T-helper 1 cell treated with Interleukin-12 subunit alpha and Interleukin-12 subunit beta and Interleukin-4 antibody, amounts not matched to agents 30 ng/mL and 1 ng/mL, for 36 hours (primary cell): ENCODE measurements around the gene TEKT2. TPM values are rescaled to one million over a fixed set of nuclear protein-coding genes. Genes with fewer than 3 reads are reported as not detected.

Source experiments
- intact Hi-C: fragments of 100-400 bp; cut with micrococcal nuclease; formaldehyde crosslinking; loops from one replicate; pipeline ENCODE4 v1.15.1; 2024
- total RNA-seq: library from RNA; stranded (reverse); gene quantifications from 2 replicates; pipeline ENCODE4 v1.2.3, GENCODE V29; 2022

TEKT2 gene
- total RNA-seq, 1 donor from 2014 or later = 0.12 TPM

GRCh38 chr1:36086529-36087232 lies 2.8 kb downstream of the TEKT2 start:
- intact Hi-C loops = loop anchor here (5.0 kb wide), 2 partner anchors 274 to 1229 kb away; partner anchors contain the start of gene SMIM12

- intact Hi-C loops = loop anchor here (1.0 to 5.0 kb wide), 8 partner anchors 62 to 1230 kb away; partner anchors contain the start of genes AGO1, LSM10, SMIM12 and THRAP3
Observed at GRCh38 chr1:36087233-36088123, 3.6 kb downstream of the TEKT2 start.

GRCh38 chr1:36088265-36088576 lies 4.3 kb downstream of the TEKT2 start:
- intact Hi-C loops = loop anchor here (1.0 to 5.0 kb wide), 8 partner anchors 61 to 1231 kb away; partner anchors contain the start of genes AGO1, LSM10, SMIM12 and THRAP3

- intact Hi-C loops = loop anchor here (1.0 to 5.0 kb wide), 9 partner anchors 11 to 1231 kb away; partner anchors contain the start of genes AGO1, LSM10, SMIM12 and THRAP3
Observed at GRCh38 chr1:36088577-36089392, 4.9 kb downstream of the TEKT2 start, which contains the start of gene ADPRS. Gene ADPRS (plus strand): TSS chr1:36088892. CDS start chr1:36088905, 13 bp downstream.

- intact Hi-C loops = loop anchor here (1.0 to 5.0 kb wide), 3 partner anchors 10 to 1232 kb away; partner anchors contain the start of gene SMIM12
Observed at GRCh38 chr1:36089393-36090121, 5.7 kb downstream of the TEKT2 start.

- intact Hi-C loops = no loop called here
Observed at GRCh38 chr1:36091141-36091540, 7.2 kb downstream of the TEKT2 start.

GRCh38 chr1:36091698-36092097 lies 7.8 kb downstream of the TEKT2 start:
- intact Hi-C loops = no loop called here

- intact Hi-C loops = no loop called here
Observed at GRCh38 chr1:36092166-36092797, 8.4 kb downstream of the TEKT2 start.

- intact Hi-C loops = no loop called here
Observed at GRCh38 chr1:36092798-36093185, 8.9 kb downstream of the TEKT2 start.

- intact Hi-C loops = no loop called here
Observed at GRCh38 chr1:36093226-36093625, 9.3 kb downstream of the TEKT2 start.

GRCh38 chr1:36093929-36094328 lies 10.0 kb downstream of the TEKT2 start:
- intact Hi-C loops = no loop called here

- intact Hi-C loops = no loop called here
Observed at GRCh38 chr1:36094621-36095061, 10.7 kb downstream of the TEKT2 start.

- intact Hi-C loops = no loop called here
Observed at GRCh38 chr1:36095760-36096405, 12.0 kb downstream of the TEKT2 start.

GRCh38 chr1:36096500-36097432 lies 12.9 kb downstream of the TEKT2 start:
- intact Hi-C loops = no loop called here

- intact Hi-C loops = no loop called here
Observed at GRCh38 chr1:36097693-36098585, 14.0 kb downstream of the TEKT2 start.

GRCh38 chr1:36098650-36099365 lies 14.9 kb downstream of the TEKT2 start:
- intact Hi-C loops = loop anchor here (1.0 kb wide), 6 partner anchors 10 to 321 kb away; partner anchors contain the start of gene TRAPPC3
